Tibial nerve (tissue), 4 donors: ENCODE measurements around the gene DDX56. TPM values are rescaled to one million over a fixed set of nuclear protein-coding genes. Genes with fewer than 3 reads are reported as not detected.

ENCODE experiments used
- DNase-seq, 2 donors: peaks; one replicate each; pipeline ENCODE4 v3.0.0-alpha.2; 2019; ENCODE audit warnings: low spot score in 2 of 2
- H3K27ac ChIP-seq, 4 donors: fragments of 200-600 bp; sonication (generic) in 3 of 4; one replicate each; pipeline ENCODE4 v1.5.1; 2017 to 2019; ENCODE audit warnings: mild to moderate bottlenecking in 1 of 4
- H3K27me3 ChIP-seq, 2 donors: fragments of 200-600 bp; sonication (generic) in 1 of 2; one replicate each; pipeline versions ENCODE4 v1.5.1 to v1.6.0; 2017 to 2019
- H3K36me3 ChIP-seq, 3 donors: fragments of 200-600 bp; sonication (generic); one replicate each; pipeline ENCODE4 v1.5.1; 2018 to 2019
- H3K4me1 ChIP-seq, 4 donors: fragments of 200-600 bp; sonication (generic) in 3 of 4; one replicate each; pipeline ENCODE4 v1.5.1; 2017 to 2019
- H3K4me3 ChIP-seq, 4 donors: fragments of 200-600 bp; sonication (generic) in 3 of 4; one replicate each; pipeline ENCODE4 v1.5.1; 2017 to 2019; ENCODE audit warnings: mild to moderate bottlenecking in 1 of 4, moderate library complexity in 1 of 4
- H3K9me3 ChIP-seq, 4 donors: fragments of 200-600 bp; sonication (generic) in 3 of 4; one replicate each; pipeline ENCODE4 v1.5.1; 2017 to 2019
- EP300 ChIP-seq, 2 donors: sonication (generic); formaldehyde crosslinking; IDR thresholded peaks; one replicate each; pipeline ENCODE4 v1.6.1; 2017; ENCODE audit warnings: antibody characterized with exemption in 2 of 2, mild to moderate bottlenecking in 1 of 2
- POLR2A ChIP-seq, 2 donors: fragments of 450-650 bp; IDR thresholded peaks; one replicate each; pipeline ENCODE4 v1.6.1; 2017; ENCODE audit warnings: antibody characterized with exemption in 2 of 2, mild to moderate bottlenecking in 2 of 2, moderate library complexity in 2 of 2
- WGBS, 2 donors: methylation state at CpG; one replicate each; pipeline ENCODE4 v1.1.5; 2018; 5-methylcytosine and 5-hydroxymethylcytosine counted together
- total RNA-seq, 4 donors: library from RNA; depleted of rRNA; stranded (reverse); fragments of >200 nt; gene quantifications; one replicate each; pipeline ENCODE4 v1.1.0, GENCODE V29; 2016
- TF ChIP-seq, protein P1 (sequence below), 5 experiments: fragments of 200-600 bp in 3 of 5; fragments of 450-650 bp in 2 of 5; sonication (generic) in 3 of 5; IDR thresholded peaks; one replicate each; pipeline ENCODE4 v1.5.1; 2016 to 2019; ENCODE audit warnings: antibody characterized with exemption in 5 of 5, mild to moderate bottlenecking in 3 of 5, moderate library complexity in 2 of 5

DDX56 gene
- total RNA-seq, 4 donors from 2014 or later, result 42.4 to 59.1 (median 56.5) TPM

DNA sequence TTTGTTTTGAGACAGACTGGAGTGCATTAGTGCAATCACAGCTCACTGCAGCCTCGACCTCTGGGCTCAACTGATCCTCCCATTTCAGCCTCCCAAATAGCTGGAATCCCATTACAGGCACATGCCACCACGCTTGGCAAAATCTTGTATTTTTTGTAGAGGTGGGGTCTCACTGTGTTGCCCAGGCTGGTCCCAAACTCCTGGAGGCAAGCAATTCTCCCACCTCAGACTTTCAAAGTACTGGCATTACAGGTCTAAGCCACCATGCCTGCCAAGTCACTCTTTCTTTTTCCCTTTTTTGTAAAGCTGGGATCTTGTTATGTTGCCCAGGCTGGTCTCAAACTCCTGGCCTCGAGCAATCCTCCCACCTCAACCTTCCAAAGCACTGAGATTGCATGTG, 24.3 kb downstream of the DDX56 start:
- Histone ChIP-seq H3K4me3 (no peak overlapping the region), H3K27me3 (no peaks in the 10 kb centered on the region), H3K36me3 (no peaks in the 10 kb centered on the region), H3K27ac (no peak overlapping the region), H3K4me1 (no peaks in the 10 kb centered on the region), H3K9me3 (no peaks in the 10 kb centered on the region)
- WGBS, 2 donors, result 70 to 78% methylated on average over 3 of the region's 3 CpGs
- no peak for DNase-seq
- TF ChIP-seq, protein P1, sequence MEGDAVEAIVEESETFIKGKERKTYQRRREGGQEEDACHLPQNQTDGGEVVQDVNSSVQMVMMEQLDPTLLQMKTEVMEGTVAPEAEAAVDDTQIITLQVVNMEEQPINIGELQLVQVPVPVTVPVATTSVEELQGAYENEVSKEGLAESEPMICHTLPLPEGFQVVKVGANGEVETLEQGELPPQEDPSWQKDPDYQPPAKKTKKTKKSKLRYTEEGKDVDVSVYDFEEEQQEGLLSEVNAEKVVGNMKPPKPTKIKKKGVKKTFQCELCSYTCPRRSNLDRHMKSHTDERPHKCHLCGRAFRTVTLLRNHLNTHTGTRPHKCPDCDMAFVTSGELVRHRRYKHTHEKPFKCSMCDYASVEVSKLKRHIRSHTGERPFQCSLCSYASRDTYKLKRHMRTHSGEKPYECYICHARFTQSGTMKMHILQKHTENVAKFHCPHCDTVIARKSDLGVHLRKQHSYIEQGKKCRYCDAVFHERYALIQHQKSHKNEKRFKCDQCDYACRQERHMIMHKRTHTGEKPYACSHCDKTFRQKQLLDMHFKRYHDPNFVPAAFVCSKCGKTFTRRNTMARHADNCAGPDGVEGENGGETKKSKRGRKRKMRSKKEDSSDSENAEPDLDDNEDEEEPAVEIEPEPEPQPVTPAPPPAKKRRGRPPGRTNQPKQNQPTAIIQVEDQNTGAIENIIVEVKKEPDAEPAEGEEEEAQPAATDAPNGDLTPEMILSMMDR (IDR thresholded peaks at IDR 0.05), result no peak
- TF ChIP-seq POLR2A (IDR thresholded peaks at IDR 0.05), result no peak

DNA sequence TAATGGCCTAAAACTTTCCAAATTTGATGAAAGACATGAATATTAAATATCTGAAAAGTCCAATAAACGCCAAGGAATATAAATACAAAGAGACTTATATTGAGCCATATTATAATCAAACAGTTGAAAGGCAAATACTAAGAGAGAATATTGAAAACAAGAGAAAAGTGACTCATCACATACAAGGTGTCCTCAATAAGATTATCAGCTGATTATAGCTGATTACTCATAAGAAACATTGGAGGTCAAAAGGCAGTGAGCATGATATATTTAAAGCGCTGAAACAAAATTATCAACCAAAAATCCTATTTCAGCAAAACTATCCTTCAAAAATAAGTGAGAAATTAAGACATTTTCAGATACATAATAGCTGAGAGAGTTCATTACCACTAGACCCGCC, 24.8 kb downstream of the DDX56 start:
- Histone ChIP-seq H3K9me3 (no peaks in the 10 kb centered on the region), H3K27ac (no peak overlapping the region), H3K4me3 (no peak overlapping the region), H3K36me3 (no peaks in the 10 kb centered on the region), H3K27me3 (no peaks in the 10 kb centered on the region), H3K4me1 (no peaks in the 10 kb centered on the region)
- no peak for TF ChIP-seq EP300 (IDR thresholded peaks at IDR 0.05)
- no peak for TF ChIP-seq POLR2A (IDR thresholded peaks at IDR 0.05)
- TF ChIP-seq, protein P1 (IDR thresholded peaks at IDR 0.05), result no peak
- DNase-seq, result no peak
- 87% methylated on average over 3 of the region's 3 CpGs for WGBS, 2 donors

DNA sequence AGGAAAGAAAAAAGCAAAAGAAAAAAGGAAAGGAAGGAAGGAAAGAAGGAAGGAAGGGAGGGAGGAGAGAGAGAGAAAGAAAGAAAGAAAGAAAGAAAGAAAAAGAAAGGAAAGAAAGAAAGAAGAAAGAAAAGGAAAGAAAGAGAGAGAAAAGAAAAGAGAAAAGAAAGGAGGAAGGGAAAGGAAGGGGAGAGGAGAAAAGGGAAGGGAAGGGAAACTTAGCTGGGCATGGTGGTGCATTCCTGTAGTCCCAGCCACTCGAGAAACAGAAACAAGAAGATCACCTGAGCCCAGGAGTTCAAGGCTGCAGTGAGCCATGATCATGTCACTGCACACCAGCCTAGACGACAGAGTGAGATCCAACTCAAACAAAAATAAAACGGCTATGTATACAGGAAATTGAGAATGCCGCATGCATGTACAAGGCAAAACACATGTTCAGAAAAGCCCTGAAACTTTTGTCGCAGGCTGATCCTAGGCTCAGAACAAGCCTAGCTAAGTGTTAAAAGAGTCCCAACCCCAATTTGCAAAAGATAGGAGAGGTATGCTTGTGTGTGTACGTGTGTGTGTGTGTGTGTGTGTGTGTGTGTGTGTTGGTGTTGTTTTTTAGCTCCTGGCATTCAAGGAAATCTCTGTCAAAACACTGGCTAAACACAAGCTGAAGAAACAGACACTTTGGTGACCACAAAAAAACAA, 26.0 kb downstream of the DDX56 start:
- Histone ChIP-seq H3K4me3 (no peak overlapping the region), H3K27ac (no peak overlapping the region), H3K36me3 (no peaks in the 10 kb centered on the region), H3K27me3 (no peaks in the 10 kb centered on the region), H3K4me1 (no peaks in the 10 kb centered on the region), H3K9me3 (no peaks in the 10 kb centered on the region)
- TF ChIP-seq EP300 (IDR thresholded peaks at IDR 0.05), result no peak
- TF ChIP-seq POLR2A (IDR thresholded peaks at IDR 0.05), result no peak
- TF ChIP-seq, protein P1 (IDR thresholded peaks at IDR 0.05), result no peak
- no peak for DNase-seq
- WGBS, 2 donors, result 24 to 34% methylated on average over 6 of the region's 6 CpGs

DNA sequence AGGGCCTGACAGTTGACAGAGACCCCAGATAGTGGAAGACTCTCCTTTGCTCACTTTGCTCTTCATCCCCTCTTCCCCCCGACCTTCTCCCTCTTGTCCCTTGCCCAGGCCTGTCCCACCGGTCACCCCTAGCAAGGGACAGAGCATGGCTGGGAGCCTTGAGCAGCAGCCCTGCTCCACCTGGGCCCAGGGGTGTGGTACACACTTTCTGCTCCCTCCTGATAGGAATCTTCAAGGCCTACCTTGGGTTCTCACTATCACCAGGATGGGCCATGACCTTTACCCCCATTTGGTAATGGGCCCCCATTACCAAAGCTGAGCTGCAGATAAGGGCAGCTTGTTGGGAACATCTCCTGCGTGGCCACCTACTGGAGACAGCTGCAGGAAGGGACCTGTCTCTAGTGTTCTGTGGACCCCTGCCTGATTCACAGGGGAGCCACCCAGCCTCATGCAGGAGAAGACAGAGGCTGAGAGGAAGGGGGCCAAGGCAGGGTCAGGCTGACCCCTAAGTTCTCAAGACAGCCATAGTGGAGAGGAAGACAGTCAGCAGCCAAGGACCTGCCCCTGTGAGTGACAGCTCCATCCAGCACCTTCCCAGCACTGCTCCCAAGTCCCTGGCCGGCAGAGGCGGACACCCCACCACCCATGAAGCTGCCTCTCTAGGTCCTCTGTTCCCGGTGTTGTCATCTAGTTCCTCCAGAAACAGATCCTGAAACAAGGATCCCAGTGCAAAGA, 31.7 kb downstream of the DDX56 start:
- TF ChIP-seq EP300 (IDR thresholded peaks at IDR 0.05), result no peak
- TF ChIP-seq POLR2A (IDR thresholded peaks at IDR 0.05), result no peak
- TF ChIP-seq, protein P1 (IDR thresholded peaks at IDR 0.05), result no peak
- H3K27me3 ChIP-seq, result no peaks in the 10 kb centered on the region
- WGBS, 2 donors, result 96 to 97% methylated on average over 6 of the region's 6 CpGs
- DNase-seq, result no peak
- H3K36me3 ChIP-seq, result no peaks in the 10 kb centered on the region
- H3K9me3 ChIP-seq, result no peaks in the 10 kb centered on the region
- H3K27ac ChIP-seq, result no peak overlapping the region
- no peak overlapping the region for H3K4me3 ChIP-seq
- no peaks in the 10 kb centered on the region for H3K4me1 ChIP-seq
